Fibroblast of lung (primary cell): Measurements from ENCODE around the gene CAPN2. TPM values are rescaled to one million over a fixed set of nuclear protein-coding genes. Genes with fewer than 3 reads are reported as not detected.

Experiments used
- DNase-seq, 2 donors: peaks; one replicate each; pipeline versions ENCODE4 v3.0.0 to v3.0.0-alpha.2; 2010; ENCODE audit warnings: low read depth in 2 of 2
- H2AFZ ChIP-seq: 2 replicates; pipeline ENCODE4 v1.5.1; 2012; ENCODE audit warnings: low read length, control low read depth, inconsistent platforms
- H3K27ac ChIP-seq: 2 replicates; pipeline ENCODE4 v1.5.1; 2011; ENCODE audit warnings: low read length, control low read depth; ENCODE audit not compliant: insufficient read depth
- H3K27me3 ChIP-seq: 2 replicates; pipeline ENCODE4 v1.5.1; 2011; ENCODE audit warnings: mild to moderate bottlenecking, low read length; ENCODE audit not compliant: control insufficient read depth, insufficient read depth
- H3K36me3 ChIP-seq: 2 replicates; pipeline ENCODE4 v1.5.1; 2011; ENCODE audit warnings: low read length; ENCODE audit not compliant: control insufficient read depth, insufficient read depth
- H3K4me1 ChIP-seq: 2 replicates; pipeline ENCODE4 v1.5.1; 2011; ENCODE audit warnings: low read length; ENCODE audit not compliant: control insufficient read depth, insufficient read depth; ENCODE audit errors: extremely low read depth
- H3K4me2 ChIP-seq: 2 replicates; pipeline ENCODE4 v1.5.1; 2011; ENCODE audit warnings: low read length, control low read depth; ENCODE audit not compliant: insufficient read depth; ENCODE audit errors: extremely low read depth
- H3K4me3 ChIP-seq, 4 experiments: fragments of 200-600 bp in 1 of 4; sonication (generic) in 1 of 4; replicated peaks in 1 of 4; 2 replicates each; pipeline ENCODE4 v1.5.1; 2011 to 2016; ENCODE audit warnings: low read length in 4 of 4, low read depth in 3 of 4, mild to moderate bottlenecking in 3 of 4, control low read depth in 2 of 4, inconsistent platforms in 1 of 4, mixed read lengths in 1 of 4; ENCODE audit not compliant: insufficient read depth in 1 of 4; ENCODE audit errors: control extremely low read depth in 1 of 4
- H3K79me2 ChIP-seq: 2 replicates; pipeline ENCODE4 v1.5.1; 2012; ENCODE audit warnings: mild to moderate bottlenecking, low read length, inconsistent platforms; ENCODE audit not compliant: control insufficient read depth, insufficient read depth
- H3K9ac ChIP-seq: 2 replicates; pipeline ENCODE4 v1.5.1; 2011; ENCODE audit warnings: mild to moderate bottlenecking, low read length, control low read depth; ENCODE audit not compliant: insufficient read depth
- H3K9me3 ChIP-seq: 2 replicates; pipeline ENCODE4 v1.5.1; 2012; ENCODE audit warnings: low read depth, low read length; ENCODE audit not compliant: control insufficient read depth, insufficient read depth
- H4K20me1 ChIP-seq: 2 replicates; pipeline ENCODE4 v1.5.1; 2011; ENCODE audit warnings: low read length; ENCODE audit not compliant: control insufficient read depth, insufficient read depth; ENCODE audit errors: extremely low read depth
- EZH2 ChIP-seq: IDR thresholded peaks from 2 replicates; pipeline ENCODE4 v1.5.1; 2012; ENCODE audit warnings: low read length, control low read depth, mild to moderate bottlenecking; ENCODE audit errors: missing control alignments
- polyA plus RNA-seq, 2 donors: library from polyadenylated mRNA; depleted of rRNA in 1 of 2; stranded (reverse) in 1 of 2; unstranded in 1 of 2; fragments of >200 nt; gene quantifications; 2 replicates each; pipeline ENCODE4 v1.2.1, GENCODE V29; 2011 to 2012; ENCODE audit warnings: missing spikeins in 1 of 2
- total RNA-seq: library from RNA; depleted of rRNA; stranded (reverse); fragments of >200 nt; gene quantifications from 2 replicates; pipeline ENCODE4 v1.2.1, GENCODE V29; 2014
- TF ChIP-seq, protein P1 (sequence below), 2 donors: IDR thresholded peaks in 1 of 2; conservative IDR thresholded peaks in 1 of 2; 1 replicate in 1 of 2; 2 replicates in 1 of 2; pipeline ENCODE4 v1.5.1; 2011 to 2012; ENCODE audit warnings: low read length in 2 of 2, control low read depth in 1 of 2, inconsistent platforms in 1 of 2, low read depth in 1 of 2, mild to moderate bottlenecking in 1 of 2

CAPN2 gene
- total and polyA plus RNA-seq, 2 donors (not counting 1 experiment from before 2014, with no cell fraction given): 387 to 488 TPM

DNA sequence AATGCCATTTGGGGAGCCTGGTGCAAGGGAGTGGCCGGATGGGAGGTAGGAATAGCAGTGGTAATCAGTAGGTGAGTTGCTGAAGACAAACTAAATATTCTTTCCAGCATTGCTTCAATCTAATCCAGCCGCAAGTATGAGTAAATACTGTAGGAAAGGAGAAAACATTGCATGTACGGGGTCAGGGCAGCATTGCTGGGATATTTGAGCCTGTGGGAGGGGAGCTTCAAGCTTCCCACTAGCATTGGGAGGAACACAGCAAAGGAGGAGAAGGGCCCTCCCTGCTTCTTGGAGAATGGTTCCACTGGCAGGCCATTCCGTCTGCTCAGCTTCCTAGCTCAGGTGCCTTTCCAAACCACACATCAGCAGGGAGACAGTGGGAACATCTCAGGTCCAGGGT is 15.2 kb downstream of the CAPN2 start:
- no peaks in the 10 kb centered on the region for H3K9me3 ChIP-seq
- no peak overlapping the region for H3K9ac ChIP-seq
- no peak overlapping the region for H2AFZ ChIP-seq
- DNase-seq: peak; percentile 49 to 85
- H3K4me2 ChIP-seq: peak overlapping the region; percentile 26
- H3K27me3 ChIP-seq: no peaks in the 10 kb centered on the region
- peak overlapping the region; percentile 60 for H3K27ac ChIP-seq
- no peaks in the 10 kb centered on the region for H4K20me1 ChIP-seq
- peaks cover 94% of the 10 kb centered on the region for H3K79me2 ChIP-seq
- peaks cover 23% of the 10 kb centered on the region for H3K36me3 ChIP-seq
- H3K4me3 ChIP-seq: no peak overlapping the region
- TF ChIP-seq, protein P1, sequence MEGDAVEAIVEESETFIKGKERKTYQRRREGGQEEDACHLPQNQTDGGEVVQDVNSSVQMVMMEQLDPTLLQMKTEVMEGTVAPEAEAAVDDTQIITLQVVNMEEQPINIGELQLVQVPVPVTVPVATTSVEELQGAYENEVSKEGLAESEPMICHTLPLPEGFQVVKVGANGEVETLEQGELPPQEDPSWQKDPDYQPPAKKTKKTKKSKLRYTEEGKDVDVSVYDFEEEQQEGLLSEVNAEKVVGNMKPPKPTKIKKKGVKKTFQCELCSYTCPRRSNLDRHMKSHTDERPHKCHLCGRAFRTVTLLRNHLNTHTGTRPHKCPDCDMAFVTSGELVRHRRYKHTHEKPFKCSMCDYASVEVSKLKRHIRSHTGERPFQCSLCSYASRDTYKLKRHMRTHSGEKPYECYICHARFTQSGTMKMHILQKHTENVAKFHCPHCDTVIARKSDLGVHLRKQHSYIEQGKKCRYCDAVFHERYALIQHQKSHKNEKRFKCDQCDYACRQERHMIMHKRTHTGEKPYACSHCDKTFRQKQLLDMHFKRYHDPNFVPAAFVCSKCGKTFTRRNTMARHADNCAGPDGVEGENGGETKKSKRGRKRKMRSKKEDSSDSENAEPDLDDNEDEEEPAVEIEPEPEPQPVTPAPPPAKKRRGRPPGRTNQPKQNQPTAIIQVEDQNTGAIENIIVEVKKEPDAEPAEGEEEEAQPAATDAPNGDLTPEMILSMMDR (conservative IDR thresholded peaks at IDR 0.05 in 1 of 2, IDR thresholded peaks at IDR 0.05 in 1 of 2; ENCODE audit: low read depth in 1 of 2, low read length in 2 of 2): no peak
- TF ChIP-seq EZH2: no peak
- H3K4me1 ChIP-seq: peaks cover 53% of the 10 kb centered on the region

DNA sequence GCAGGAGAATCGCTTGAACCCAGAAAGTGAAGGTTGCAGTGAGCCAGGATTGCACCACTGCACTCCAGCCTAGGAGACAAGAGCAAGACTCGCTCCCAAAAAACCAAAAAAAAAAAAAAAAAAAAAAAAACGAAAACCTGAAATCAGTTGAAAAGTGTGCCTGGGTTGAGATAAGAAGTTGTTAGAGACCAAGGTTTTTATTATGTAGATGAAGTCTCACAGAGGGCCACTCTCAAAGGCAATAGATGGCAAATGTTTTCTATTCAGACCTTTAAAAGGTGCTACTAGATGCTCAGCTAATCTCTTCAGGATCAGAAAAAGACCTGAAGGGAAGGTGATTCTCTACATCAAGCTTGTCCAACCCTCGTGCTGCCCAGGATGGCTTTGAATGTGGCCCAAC is 17.6 kb downstream of the CAPN2 start:
- H3K4me3 ChIP-seq: no peak overlapping the region
- H3K4me1 ChIP-seq: peaks cover 55% of the 10 kb centered on the region
- TF ChIP-seq EZH2: no peak
- TF ChIP-seq, protein P1 (conservative IDR thresholded peaks at IDR 0.05 in 1 of 2, IDR thresholded peaks at IDR 0.05 in 1 of 2; ENCODE audit: low read depth in 1 of 2, low read length in 2 of 2): no peak
- H3K27ac ChIP-seq: peak overlapping the region; percentile 90
- peaks cover 14% of the 10 kb centered on the region for H3K36me3 ChIP-seq
- H3K9ac ChIP-seq: no peak overlapping the region
- no peak overlapping the region for H3K4me2 ChIP-seq
- no peaks in the 10 kb centered on the region for H4K20me1 ChIP-seq
- no peak for DNase-seq
- H3K27me3 ChIP-seq: no peaks in the 10 kb centered on the region
- H2AFZ ChIP-seq: no peak overlapping the region
- no peaks in the 10 kb centered on the region for H3K9me3 ChIP-seq
- peaks cover 94% of the 10 kb centered on the region for H3K79me2 ChIP-seq

DNA sequence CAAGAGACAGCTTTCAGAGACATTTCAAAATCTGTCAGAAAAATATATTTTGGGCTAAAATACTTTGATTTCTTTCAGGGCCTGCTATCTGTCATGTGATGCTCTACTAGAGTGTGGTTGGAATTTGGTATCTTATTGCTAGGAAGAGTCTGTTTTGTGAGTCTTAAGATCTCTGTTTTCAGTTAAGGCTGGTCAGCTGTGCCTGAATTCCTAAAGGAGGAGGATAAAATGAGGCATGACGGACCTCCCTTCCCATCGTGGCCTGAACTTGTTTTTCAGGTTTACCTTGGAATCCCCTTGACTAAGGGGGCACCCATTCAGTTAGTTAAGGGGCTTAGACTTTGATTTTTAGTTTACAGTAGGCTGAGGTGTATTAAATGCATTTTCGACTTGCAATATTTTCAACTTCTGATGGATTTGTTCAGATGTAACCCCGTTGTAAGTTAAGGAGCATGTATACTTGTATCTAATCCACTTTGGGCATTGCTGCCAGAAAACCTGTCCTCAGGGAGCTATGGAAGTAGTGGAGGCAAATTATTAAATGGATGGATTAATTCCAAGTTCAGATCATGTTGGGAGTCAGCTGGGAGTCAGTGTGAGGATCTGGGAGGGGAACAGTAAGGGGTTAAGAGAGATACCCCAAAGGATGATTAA is 18.3 kb downstream of the CAPN2 start:
- Histone ChIP-seq H3K4me1 (peaks cover 54% of the 10 kb centered on the region), H3K79me2 (peaks cover 93% of the 10 kb centered on the region), H3K4me3 (no peak overlapping the region), H3K9me3 (no peaks in the 10 kb centered on the region), H4K20me1 (no peaks in the 10 kb centered on the region), H3K27me3 (no peaks in the 10 kb centered on the region), H3K4me2 (peak overlapping the region; percentile 73), H3K9ac (peak overlapping the region; percentile 9), H2AFZ (no peak overlapping the region), H3K27ac (peak overlapping the region; percentile 90), H3K36me3 (peaks cover 12% of the 10 kb centered on the region)
- no peak for DNase-seq
- TF ChIP-seq, protein P1 (conservative IDR thresholded peaks at IDR 0.05 in 1 of 2, IDR thresholded peaks at IDR 0.05 in 1 of 2; ENCODE audit: low read depth in 1 of 2, low read length in 2 of 2): no peak
- no peak for TF ChIP-seq EZH2
